Suppressor macrophage (primary cell): Measurements from ENCODE around the gene NEU3.
"Not testable (repeated sequence)": the region's sequence is repeated elsewhere in the genome, so short reads cannot be mapped to it uniquely, and the experiment has no call there.

Source experiments
- DNase-seq, 4 experiments: peaks; one replicate each; pipeline ENCODE4 v3.0.0-alpha.2; 2020 to 2022

The NEU3 gene

DNA sequence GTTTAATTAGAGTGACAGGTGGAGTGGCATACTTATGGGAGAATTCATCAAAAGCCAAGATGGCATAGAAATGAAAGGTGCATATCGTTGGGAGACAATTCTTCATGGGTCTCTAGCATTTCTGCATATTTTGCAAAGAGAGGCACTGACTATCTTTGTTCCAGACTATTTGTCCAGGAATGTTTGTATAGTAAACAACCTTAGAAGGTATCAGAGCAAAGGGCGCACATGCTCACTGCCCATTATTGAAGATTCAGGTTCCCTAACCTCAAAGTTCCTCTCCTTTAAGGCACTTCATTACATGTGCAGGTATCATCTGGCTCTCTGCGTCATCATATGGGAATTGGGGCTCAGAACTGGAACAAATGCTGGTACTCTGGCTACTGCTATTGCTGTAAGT, 4.7 kb upstream of the NEU3 start:
- DNase-seq: no peak

DNA sequence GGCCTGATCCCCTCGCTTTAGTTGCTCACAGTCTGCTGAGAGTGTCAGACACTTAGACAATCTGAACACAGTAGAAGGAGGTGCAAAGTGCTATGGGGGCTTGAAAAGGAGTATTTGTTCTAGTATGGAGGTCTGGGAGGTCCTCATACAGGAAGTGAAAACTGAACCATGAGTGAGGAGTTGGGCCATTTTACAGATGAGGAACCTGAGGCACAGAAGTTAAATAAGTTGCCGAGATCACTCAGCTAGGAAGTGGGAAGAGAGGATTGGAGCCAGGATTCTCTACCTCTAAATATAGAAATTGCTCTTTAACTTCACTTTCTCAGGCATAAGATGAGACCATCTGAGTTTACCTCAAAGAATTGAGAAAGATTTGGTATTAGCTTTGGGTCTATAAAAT, 4.0 kb upstream of the NEU3 start:
- no peak for DNase-seq

DNA sequence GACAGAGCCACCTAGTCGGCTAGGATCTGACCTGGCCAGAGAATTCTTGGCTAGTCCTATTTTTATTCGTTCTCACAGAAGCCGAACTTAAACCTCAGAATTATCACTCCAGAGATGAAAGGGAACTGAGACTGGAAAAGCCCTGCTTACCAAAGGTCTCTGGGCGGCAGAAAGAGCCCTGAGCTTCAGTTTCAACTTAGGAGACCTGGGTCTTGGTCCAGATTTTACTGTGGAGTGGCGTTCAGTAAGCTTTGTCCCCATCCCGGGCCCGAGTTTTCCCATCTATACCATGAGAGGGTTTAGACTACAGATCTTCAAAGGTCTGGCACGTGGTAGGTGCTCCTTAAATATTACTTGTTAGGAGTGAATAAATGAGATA, 516 bp downstream of the NEU3 start:
- DNase-seq: peak in 3 of 4 experiments; percentile 16 to 39 (median 39)

DNA sequence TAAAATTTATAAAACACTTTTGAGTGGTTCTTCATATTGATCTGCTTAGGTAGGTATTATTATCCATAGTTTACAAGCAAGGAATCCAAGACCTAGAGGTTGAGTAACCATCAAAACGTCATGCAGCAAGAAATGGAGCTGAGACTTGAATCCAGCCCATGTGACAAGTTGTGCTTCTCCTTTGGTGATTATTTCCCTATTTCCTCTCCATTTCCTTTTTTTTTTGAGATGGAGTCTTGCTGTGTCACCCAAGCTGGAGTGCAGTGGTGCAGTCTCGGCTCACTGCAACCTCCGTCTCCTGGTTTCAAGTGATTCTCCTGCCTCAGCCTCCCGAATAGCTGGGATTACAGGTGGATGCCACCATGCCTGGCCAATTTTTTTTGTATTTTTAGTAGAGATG, 1.4 kb downstream of the NEU3 start:
- DNase-seq: peak; percentile 76 to 90 (median 82)

DNA sequence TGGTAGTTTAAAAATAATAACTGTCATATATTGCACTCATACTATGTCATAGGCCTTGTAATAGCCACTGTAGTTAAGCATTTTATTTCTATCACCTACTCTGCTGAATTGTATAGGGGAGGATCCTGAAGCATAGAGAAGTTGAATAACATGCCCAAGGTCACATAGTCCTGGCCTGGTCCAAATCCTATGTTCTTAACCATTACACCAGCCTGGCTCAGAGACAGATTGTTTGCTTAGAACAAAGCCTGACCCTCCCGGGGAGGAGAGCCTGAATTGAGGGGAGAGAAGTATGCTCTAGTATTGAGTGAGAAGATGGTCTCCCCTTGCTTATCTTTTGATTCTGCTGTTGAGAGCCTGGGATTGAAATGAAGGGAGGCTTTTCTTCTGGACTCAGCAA, 2.2 kb downstream of the NEU3 start:
- DNase-seq: peak in 1 of 4 experiments; percentile 15

DNA sequence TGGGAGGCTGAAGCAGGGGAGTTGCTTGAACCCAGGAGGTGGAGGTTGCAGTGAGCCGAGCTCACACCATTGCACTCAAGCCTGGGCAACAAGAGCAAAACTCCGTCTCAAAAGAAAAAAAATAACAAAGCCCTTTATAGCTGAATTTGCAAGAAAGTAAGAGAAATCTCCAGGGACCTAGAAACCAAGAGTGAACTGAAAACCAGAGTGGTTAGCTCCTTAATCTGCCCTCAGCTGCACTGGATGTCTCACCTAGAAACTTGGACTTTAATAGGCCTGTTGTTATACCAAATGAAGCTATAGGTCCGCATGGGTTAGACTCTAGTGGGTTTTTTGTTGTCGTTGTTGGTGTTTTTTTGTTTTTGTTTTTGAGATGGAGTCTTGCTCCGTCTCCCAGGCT, 4.1 kb downstream of the NEU3 start:
- no peak for DNase-seq

DNA sequence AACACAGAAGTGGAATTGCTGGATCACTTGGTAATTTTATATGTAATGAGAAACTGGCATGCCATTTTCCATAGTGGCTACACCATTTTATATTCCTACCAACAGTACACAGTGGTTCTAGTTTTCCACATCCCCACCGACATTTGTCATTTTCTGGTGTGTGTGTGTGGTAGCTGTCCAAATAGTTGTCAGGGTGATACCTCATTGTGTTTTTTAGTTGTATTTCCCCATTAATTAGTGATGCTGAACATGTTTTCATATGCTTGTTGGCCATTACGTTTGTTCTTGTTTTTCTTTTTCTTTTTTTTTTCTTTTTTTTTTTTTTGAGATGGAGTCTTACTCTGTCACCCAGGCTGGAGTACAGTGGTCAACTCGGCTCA, 12.2 kb downstream of the NEU3 start:
- DNase-seq: no peak

DNA sequence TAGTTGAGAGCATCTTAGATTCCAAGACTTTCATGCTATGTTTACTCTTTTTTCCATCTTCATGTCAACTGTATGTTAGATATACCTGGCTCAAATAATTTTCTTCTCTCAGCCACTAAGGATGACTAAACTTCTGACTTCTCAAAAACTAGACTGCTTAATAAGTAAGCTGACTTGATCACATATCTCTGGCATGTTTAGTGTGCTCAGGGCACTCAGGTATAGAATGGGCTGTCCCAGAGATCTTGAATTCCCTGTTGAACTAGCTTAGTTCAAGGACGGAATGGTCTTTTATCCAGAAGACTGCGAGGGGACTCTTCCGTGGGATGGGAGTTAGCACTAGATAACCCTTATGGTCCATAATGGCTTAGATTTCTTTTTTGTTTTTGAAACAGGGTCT, 13.0 kb downstream of the NEU3 start:
- no peak for DNase-seq

DNA sequence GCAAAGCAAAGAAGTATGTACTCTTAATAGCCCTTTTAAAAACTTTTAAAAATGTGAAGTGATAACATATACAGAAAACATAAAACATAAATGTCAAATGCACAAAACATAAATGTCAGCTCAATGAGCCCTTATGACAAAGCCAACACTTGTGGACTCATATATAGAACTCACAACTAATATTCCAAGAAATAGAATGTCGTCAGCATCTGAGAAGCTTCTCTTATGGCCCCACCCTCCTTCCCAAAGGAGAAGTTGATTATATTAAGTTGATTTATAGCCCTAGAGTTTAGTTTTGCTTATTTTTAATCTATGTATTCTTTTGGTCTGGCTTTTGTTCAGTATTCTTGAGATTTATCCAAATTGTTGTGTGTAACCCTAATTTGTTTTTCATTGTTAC, 13.8 kb downstream of the NEU3 start:
- no peak for DNase-seq

DNA sequence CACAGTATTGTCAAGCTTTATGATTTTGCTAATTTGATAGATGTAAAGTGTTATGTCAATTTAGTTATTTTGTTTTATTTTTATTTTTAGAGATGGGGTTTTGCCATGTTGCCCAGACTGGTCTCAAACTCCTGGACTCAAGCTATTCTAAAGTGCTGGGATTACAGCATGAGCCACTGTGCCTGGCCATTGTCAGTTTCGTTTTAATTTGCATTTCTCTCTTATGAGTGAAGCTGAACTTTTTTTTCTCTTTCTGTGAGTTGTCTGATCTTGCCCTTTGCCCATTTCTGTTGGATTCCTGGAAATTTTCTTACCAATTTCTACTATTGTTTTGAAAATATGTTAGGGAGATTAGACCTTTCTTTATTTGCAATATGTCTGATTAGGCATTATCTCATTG, 15.5 kb downstream of the NEU3 start:
- no peak for DNase-seq

DNA sequence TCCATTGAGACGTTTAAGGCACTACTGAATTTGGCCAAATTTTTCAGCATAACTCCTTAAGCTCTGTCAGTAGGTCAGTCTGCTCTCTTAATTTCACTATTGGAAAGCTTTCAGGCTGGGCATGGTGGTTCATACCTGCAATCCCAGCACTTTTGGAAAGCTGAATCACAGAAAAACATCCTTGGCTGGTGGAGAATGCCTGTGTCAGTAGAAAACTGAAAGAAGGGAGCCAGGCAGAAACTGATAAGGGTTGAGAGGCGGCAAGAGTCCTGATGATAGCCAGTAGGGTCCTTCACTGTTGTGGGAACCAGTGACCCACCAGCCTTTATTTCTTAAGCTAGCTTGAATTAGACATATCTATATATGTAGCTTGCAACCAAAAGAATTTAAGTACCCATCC, 22.6 kb downstream of the NEU3 start:
- no peak for DNase-seq

DNA sequence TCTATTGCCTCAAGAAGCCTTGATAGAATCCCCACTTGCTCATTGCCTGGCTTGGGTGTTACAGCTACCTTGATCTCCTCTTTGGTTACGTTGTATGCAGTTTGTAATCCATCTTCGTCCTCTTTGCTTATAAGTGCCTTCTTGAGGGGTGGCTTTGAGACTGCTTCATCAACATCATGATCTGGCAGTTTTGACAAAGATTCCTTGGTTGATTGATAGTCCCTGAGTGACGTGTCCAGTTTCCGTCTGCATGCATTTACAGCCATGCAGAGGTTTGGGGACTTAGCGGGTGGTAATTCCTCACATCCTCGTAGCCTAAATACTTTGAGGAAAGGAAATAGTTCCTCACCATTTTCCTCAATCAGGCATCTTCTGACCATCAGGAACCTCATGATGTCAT, 23.1 kb downstream of the NEU3 start:
- DNase-seq: no peak

DNA sequence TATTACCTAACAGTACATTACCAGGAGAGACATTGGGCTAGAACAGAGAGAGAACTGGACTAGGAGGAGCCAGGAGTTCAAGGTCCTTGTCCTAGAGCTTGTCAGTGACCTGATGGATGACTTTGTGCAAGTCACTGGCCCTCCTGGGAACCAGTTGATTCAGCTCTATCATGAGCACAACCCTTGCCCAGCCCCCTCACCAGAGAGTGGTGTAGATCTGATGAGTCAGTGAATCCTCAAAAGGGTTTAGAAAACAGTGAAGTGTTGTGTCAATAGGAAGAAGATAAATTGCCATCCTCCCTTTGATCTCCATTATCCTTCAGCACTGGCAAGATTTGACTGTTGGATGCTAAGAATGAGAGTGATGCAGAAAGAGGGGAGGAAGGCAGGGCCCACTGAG, 24.3 kb downstream of the NEU3 start:
- DNase-seq: no peak

DNA sequence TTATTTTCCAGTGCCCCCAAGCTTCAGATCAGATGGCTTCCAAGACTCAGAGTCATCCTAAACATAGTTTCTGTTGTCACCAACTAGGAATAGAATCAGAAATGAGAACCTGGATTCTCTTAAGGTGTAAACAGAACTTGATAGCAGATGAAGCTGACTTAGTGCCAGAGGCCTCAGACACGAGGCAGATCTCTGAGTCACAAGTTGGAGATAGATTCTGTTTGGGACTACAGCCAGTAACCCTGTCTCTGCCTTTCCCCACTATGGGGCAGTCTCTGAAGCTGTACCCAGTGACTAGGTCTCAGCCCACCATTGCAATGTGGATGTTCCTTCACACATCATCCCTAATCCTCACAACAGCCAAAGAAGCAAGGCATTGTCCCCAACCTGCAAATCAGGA, 25.4 kb downstream of the NEU3 start:
- DNase-seq: no peak

DNA sequence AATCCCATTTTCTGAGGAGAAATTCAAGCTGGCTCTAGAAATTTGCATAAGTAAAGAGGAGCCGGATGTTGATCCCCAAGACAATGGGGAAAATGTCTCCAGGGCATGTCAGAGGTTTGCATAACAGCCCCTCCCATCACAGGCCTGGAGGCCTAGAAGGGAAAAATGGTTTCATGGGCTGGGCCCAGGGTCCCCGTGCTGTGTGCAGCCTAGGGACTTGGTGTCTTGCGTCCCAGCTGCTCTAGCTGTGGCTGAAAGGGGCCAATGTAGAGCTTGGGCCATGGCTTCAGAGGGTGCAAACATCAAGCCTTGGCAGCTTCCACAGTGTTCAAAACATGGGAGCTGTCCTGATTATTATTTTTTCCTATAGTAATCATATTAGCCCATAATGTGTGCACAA, 30.5 kb downstream of the NEU3 start:
- not testable (repeated sequence) for DNase-seq

DNA sequence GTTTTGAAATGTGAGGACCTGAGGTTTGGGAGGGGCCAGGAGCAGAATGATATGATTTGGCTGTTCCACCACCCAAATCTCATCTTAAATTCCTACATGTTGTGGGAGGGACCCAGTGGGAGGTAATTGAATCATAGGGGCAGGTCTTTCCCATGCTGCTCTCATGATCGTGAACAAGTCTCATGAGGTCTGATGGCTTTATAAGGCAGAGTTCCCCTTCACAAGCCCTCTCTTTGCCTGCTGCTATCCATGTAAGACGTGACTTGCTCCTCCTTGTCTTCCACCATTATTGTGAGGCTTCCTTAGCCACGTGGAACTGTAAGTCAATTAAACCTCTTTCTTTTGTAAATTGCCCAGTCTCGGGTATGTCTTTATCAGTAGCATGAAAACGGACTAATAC, 31.6 kb downstream of the NEU3 start:
- DNase-seq: peak; percentile 30 to 54 (median 38)

DNA sequence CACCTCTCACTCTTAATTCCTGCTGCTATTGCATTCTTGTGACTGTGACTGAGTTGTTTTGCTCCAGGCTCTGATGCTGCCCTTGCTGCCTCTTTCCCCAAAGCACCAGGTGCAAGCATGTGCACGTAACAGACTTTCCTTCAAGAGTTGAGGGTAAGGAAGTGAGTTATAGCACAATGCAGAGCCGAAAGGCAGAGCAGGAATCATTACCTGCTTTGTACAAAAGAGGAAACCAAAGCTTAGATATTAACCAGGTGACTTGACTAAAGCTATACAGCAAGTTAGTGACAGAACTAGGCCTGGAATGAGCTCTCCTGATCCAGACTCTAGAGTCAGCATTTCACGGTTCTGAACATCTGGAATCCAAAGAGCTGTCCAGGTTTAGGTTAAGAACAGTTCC, 33.6 kb downstream of the NEU3 start:
- DNase-seq: no peak

DNA sequence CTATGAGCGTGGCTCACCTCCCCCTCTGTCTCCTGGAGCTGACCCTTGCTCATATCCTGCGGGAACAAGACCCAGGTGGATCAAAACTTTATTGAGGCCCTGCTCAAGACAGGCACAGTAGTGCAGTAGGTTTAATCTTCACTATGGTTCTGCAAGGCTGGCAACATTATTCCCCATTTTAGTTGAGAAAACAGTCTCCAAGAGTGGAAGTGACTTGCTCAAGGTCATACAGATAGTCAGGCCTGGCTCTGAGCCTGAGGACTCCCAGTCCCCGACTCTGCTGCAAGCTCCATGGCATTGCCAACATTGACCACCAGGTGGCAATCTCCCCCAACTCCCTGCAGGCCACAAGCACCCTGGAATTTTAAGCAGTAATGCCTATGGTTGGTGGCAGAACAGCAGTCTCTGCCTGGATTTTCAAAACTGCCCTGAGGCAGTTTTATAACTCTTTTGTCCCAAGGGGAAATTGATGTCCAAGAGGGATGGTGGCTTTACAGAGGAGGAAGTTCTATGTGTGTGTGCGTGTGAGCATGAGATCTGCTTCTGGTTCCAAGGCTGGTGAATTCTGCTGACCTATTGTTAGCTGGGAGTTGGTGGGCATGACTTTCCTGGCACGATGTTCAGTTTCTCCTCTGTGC, 34.1 kb downstream of the NEU3 start:
- peak; percentile 89 to 91 (median 90) for DNase-seq

DNA sequence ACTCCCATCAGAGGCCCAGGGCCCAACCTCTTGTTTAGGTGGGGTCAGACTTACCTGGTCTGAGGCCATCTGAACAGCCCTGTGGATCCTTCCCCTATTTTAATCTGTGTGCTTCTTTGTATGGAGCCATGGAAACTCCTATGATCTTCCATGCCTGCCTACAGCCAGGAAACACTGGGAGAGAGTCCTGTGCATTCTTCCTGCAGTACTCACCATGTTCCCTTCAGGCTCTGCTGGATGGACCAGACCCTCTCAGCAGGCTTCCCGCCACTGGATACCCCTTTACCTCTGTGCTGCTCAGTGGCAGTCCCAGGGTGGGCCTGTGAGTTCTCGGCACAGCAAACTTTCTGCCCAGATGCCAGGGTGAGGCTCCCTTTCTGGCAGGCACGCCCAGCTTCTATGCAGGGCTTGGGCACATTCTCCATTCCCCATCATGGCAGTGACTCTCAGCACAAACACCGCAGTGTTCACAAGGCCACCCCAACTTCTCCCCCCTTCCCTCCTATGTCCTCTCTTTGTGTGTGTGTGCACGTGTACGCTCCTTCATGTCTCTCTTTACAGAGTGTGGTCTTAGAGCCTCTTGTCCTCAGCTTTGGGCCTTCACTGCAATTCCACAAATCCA, 34.8 kb downstream of the NEU3 start:
- no peak for DNase-seq

DNA sequence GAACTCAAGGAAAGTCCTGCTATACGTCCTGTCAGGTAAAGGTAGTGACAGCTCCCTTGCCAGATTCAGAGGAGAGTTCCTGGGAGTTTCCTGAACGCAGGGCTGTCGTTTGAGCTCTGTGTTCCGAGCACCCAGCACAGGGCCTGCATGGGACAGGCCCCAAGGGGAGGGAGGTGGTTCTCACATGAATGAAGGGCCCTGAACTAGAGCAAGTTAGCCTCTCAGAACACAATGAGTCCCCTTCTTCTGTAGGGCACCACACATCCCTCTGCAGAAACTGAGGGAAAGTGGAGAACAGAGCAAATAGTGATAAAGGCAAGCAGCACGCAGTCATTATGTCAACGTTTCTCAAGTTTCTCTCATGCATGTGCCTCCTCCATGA, 35.3 kb downstream of the NEU3 start:
- no peak for DNase-seq

DNA sequence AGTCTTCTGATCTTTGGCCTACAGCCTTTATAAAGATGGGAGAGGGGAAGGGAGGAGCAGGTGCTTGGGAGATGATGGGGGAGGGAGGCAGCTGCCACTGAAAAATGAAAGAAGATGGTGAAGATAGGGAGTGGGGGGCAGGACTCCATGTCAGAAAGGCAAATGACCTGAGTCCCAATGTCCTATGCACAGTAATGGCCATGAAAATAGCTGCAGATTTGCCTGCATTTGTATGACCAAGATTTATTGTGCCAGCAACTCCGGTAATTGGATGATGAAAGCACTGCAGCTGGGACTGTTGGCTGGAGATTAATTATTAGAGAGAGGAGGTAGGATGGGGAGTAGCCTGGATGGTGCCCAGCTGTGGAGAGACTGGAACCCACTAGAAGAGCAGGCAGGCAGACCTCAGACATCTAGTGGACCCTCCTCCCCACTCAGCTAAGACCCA, 36.1 kb downstream of the NEU3 start:
- no peak for DNase-seq

DNA sequence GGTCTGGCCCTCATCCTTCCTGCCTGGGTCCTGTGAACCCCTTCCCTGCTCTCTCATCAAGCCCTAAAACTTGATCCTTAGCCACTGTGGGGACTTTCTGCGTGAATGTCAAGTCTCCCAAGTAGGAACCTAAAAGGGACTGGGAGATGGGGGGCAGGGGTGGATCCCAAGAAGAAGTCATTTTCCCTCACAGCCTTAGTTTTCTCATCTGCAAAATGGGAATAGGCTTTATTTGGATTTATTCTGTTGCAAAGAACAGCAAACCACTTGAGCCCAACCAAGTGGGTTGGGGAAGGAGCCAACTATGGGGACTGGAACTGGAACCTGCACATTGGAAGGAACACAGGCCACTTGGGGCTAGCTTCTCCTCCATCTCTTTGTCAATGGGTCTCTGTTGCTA, 36.8 kb downstream of the NEU3 start:
- DNase-seq: no peak

DNA sequence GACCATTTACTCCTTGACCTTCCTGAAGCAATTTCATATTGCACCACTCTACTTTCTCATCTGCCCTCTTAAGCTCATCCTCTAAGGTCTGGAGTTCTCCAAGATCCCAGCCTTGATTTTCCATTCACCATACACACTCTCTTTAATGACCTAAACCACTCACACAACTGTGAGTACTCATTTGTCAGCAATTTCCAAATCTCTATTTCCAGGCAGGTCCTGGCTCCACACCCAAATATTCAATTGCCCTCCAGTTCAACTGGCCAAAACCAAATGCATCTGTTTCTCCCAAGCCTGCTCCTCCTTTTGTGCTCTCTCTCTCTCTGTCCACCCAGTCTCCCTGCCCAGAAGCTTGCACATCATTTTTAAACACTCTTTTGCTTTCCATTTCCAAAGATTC, 39.6 kb downstream of the NEU3 start:
- DNase-seq: no peak

DNA sequence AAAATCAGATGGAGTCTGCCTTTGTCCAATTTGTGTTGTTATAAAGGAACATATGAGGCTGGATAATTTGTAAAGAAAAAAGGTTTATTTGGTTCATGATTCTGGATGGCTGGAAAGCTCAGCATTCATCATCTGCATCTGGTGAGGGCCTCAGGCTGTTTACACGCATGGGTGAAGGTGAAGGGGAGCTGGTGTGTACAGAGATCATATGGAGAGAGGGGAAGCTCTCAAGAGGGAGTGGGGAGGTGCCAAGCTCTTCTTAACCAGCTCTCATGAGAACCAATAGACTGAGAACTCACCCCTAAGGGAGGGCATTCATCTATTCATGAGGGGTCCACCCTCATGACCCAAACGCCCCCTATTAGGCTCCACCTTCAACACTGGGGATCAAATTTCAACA, 40.0 kb downstream of the NEU3 start:
- no peak for DNase-seq
